Stimulated activated naive B cell treated with anti-CD40 and anti-IgM and Interleukin-4, amounts not matched to agents 10 μg/mL and 1 μg/mL and 100 μg/mL, for 72 hours (primary cell): ENCODE measurements around the gene CXXC5.

Experiments
- ATAC-seq, 2 donors: fragments of 150-1000 bp; cut with Tn5 transposase; replicated peaks; 2 replicates each; pipeline ENCODE4 v1.10.0; 2021; ENCODE audit warnings: moderate library complexity in 1 of 2
- DNase-seq: peaks from one replicate; pipeline ENCODE4 v3.0.0; 2021
- H3K27ac Mint-ChIP-seq: one replicate; pipeline ENCODE4 v1.8.0; 2022; ENCODE audit warnings: mild to moderate bottlenecking, mixed read lengths
- H3K27me3 Mint-ChIP-seq, 2 donors: one replicate each; pipeline ENCODE4 v1.8.0; 2022; ENCODE audit warnings: mixed read lengths in 2 of 2
- H3K36me3 Mint-ChIP-seq, 2 donors: one replicate each; pipeline ENCODE4 v1.8.0; 2022; ENCODE audit warnings: mixed read lengths in 2 of 2, mild to moderate bottlenecking in 1 of 2
- H3K4me1 Mint-ChIP-seq, 2 donors: one replicate each; pipeline ENCODE4 v1.8.0; 2022; ENCODE audit warnings: mixed read lengths in 2 of 2, mild to moderate bottlenecking in 1 of 2
- H3K4me3 Mint-ChIP-seq, 2 donors: one replicate each; pipeline ENCODE4 v1.8.0; 2022; ENCODE audit warnings: mild to moderate bottlenecking in 2 of 2, mixed read lengths in 2 of 2, moderate library complexity in 1 of 2
- H3K9me3 Mint-ChIP-seq, 2 donors: one replicate each; pipeline ENCODE4 v1.8.0; 2022; ENCODE audit warnings: mixed read lengths in 2 of 2, mild to moderate bottlenecking in 1 of 2

The CXXC5 gene

GRCh38 chr5:139642891-139643871 is 5.0 kb upstream of the CXXC5 start:
- Mint-ChIP-seq H3K4me1 (peaks cover 45 to 97% of the 10 kb centered on the region in 2 donors), H3K27ac (peak overlapping the region; percentile 52), H3K27me3 (no peaks in the 10 kb centered on the region), H3K9me3 (no peaks in the 10 kb centered on the region), H3K36me3 (peaks cover 7 to 34% of the 10 kb centered on the region in 2 donors), H3K4me3 (peak overlapping the region in 1 of 2 donors; percentile 22)
- ATAC-seq (no peak), DNase-seq (no peak)

- Mint-ChIP-seq H3K9me3 (no peaks in the 10 kb centered on the region), H3K27me3 (no peaks in the 10 kb centered on the region), H3K4me1 (peaks cover 39 to 89% of the 10 kb centered on the region in 2 donors), H3K4me3 (no peak overlapping the region), H3K27ac (no peak overlapping the region), H3K36me3 (peaks cover 7 to 34% of the 10 kb centered on the region in 2 donors)
- ATAC-seq (no peak), DNase-seq (no peak)
These were observed 4.1 kb upstream of the CXXC5 start for GRCh38 chr5:139644001-139644456.

GRCh38 chr5:139644646-139645429 is 3.3 kb upstream of the CXXC5 start:
- no peaks in the 10 kb centered on the region for H3K27me3 Mint-ChIP-seq
- H3K4me3 Mint-ChIP-seq: no peak overlapping the region
- H3K27ac Mint-ChIP-seq: no peak overlapping the region
- peaks cover 33 to 80% of the 10 kb centered on the region in 2 donors for H3K4me1 Mint-ChIP-seq
- no peaks in the 10 kb centered on the region for H3K9me3 Mint-ChIP-seq
- ATAC-seq (no peak), DNase-seq (no peak)
- H3K36me3 Mint-ChIP-seq: peaks cover 12 to 35% of the 10 kb centered on the region in 2 donors

- Mint-ChIP-seq H3K4me3 (no peak overlapping the region), H3K4me1 (peaks cover 28 to 76% of the 10 kb centered on the region in 2 donors), H3K36me3 (peaks cover 15 to 34% of the 10 kb centered on the region in 2 donors), H3K27ac (peak overlapping the region; percentile 56), H3K9me3 (no peaks in the 10 kb centered on the region), H3K27me3 (no peaks in the 10 kb centered on the region)
- DNase-seq (no peak), ATAC-seq (no peak)
These were observed 2.7 kb upstream of the CXXC5 start for GRCh38 chr5:139645430-139645871.

GRCh38 chr5:139646111-139646510 is 2.0 kb upstream of the CXXC5 start:
- Mint-ChIP-seq H3K36me3 (peaks cover 15 to 35% of the 10 kb centered on the region in 2 donors), H3K4me1 (peaks cover 27 to 76% of the 10 kb centered on the region in 2 donors), H3K27me3 (no peaks in the 10 kb centered on the region), H3K27ac (no peak overlapping the region), H3K4me3 (peak overlapping the region in 1 of 2 donors; percentile 36), H3K9me3 (no peaks in the 10 kb centered on the region)
- ATAC-seq: no peak
- no peak for DNase-seq

GRCh38 chr5:139646912-139647505 is 1.1 kb upstream of the CXXC5 start:
- Mint-ChIP-seq H3K4me3 (peak overlapping the region; percentile 80 to 87), H3K36me3 (peaks cover 15 to 31% of the 10 kb centered on the region in 2 donors), H3K9me3 (no peaks in the 10 kb centered on the region), H3K4me1 (peaks cover 30 to 76% of the 10 kb centered on the region in 2 donors), H3K27me3 (no peaks in the 10 kb centered on the region), H3K27ac (peak overlapping the region; percentile 20)
- ATAC-seq (no peak), DNase-seq (no peak)

GRCh38 chr5:139647506-139648204 is 494 bp upstream of the CXXC5 start:
- Mint-ChIP-seq H3K27me3 (no peaks in the 10 kb centered on the region), H3K27ac (peak overlapping the region; percentile 86), H3K4me1 (peaks cover 33 to 76% of the 10 kb centered on the region in 2 donors), H3K36me3 (peaks cover 15 to 31% of the 10 kb centered on the region in 2 donors), H3K9me3 (no peaks in the 10 kb centered on the region), H3K4me3 (peak overlapping the region; percentile 80 to 87)
- DNase-seq: no peak
- no peak for ATAC-seq

GRCh38 chr5:139649082-139649991 is 1.2 kb downstream of the CXXC5 start:
- peak overlapping the region; percentile 84 to 87 for H3K4me3 Mint-ChIP-seq
- no peaks in the 10 kb centered on the region for H3K27me3 Mint-ChIP-seq
- ATAC-seq: peak; percentile 11 to 15
- H3K36me3 Mint-ChIP-seq: peaks cover 15 to 29% of the 10 kb centered on the region in 2 donors
- no peak for DNase-seq
- peak overlapping the region; percentile 97 for H3K27ac Mint-ChIP-seq
- no peaks in the 10 kb centered on the region for H3K9me3 Mint-ChIP-seq
- peaks cover 45 to 76% of the 10 kb centered on the region in 2 donors for H3K4me1 Mint-ChIP-seq

- ATAC-seq (no peak), DNase-seq (no peak)
- no peaks in the 10 kb centered on the region for H3K9me3 Mint-ChIP-seq
- peaks cover 48 to 77% of the 10 kb centered on the region in 2 donors for H3K4me1 Mint-ChIP-seq
- peak overlapping the region; percentile 97 for H3K27ac Mint-ChIP-seq
- peak overlapping the region; percentile 84 to 87 for H3K4me3 Mint-ChIP-seq
- H3K27me3 Mint-ChIP-seq: no peaks in the 10 kb centered on the region
- H3K36me3 Mint-ChIP-seq: peaks cover 16 to 27% of the 10 kb centered on the region in 2 donors
These were observed 2.0 kb downstream of the CXXC5 start for GRCh38 chr5:139650031-139650688.

GRCh38 chr5:139650689-139651042 is 2.5 kb downstream of the CXXC5 start:
- peak overlapping the region; percentile 84 to 87 for H3K4me3 Mint-ChIP-seq
- H3K9me3 Mint-ChIP-seq: no peaks in the 10 kb centered on the region
- DNase-seq: no peak
- H3K27ac Mint-ChIP-seq: peak overlapping the region; percentile 97
- peaks cover 15 to 22% of the 10 kb centered on the region in 2 donors for H3K36me3 Mint-ChIP-seq
- H3K27me3 Mint-ChIP-seq: no peaks in the 10 kb centered on the region
- peaks cover 49 to 77% of the 10 kb centered on the region in 2 donors for H3K4me1 Mint-ChIP-seq
- no peak for ATAC-seq

GRCh38 chr5:139651043-139651834 is 3.1 kb downstream of the CXXC5 start:
- Mint-ChIP-seq H3K36me3 (peaks cover 15 to 19% of the 10 kb centered on the region in 2 donors), H3K27me3 (no peaks in the 10 kb centered on the region), H3K4me1 (peaks cover 52 to 77% of the 10 kb centered on the region in 2 donors), H3K9me3 (no peaks in the 10 kb centered on the region), H3K27ac (peak overlapping the region; percentile 94), H3K4me3 (peak overlapping the region; percentile 84 to 87)
- DNase-seq (no peak), ATAC-seq (no peak)
